ENCODE results near the gene PLA2G15.

Gene PLA2G15, protein sequence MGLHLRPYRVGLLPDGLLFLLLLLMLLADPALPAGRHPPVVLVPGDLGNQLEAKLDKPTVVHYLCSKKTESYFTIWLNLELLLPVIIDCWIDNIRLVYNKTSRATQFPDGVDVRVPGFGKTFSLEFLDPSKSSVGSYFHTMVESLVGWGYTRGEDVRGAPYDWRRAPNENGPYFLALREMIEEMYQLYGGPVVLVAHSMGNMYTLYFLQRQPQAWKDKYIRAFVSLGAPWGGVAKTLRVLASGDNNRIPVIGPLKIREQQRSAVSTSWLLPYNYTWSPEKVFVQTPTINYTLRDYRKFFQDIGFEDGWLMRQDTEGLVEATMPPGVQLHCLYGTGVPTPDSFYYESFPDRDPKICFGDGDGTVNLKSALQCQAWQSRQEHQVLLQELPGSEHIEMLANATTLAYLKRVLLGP

DNA sequence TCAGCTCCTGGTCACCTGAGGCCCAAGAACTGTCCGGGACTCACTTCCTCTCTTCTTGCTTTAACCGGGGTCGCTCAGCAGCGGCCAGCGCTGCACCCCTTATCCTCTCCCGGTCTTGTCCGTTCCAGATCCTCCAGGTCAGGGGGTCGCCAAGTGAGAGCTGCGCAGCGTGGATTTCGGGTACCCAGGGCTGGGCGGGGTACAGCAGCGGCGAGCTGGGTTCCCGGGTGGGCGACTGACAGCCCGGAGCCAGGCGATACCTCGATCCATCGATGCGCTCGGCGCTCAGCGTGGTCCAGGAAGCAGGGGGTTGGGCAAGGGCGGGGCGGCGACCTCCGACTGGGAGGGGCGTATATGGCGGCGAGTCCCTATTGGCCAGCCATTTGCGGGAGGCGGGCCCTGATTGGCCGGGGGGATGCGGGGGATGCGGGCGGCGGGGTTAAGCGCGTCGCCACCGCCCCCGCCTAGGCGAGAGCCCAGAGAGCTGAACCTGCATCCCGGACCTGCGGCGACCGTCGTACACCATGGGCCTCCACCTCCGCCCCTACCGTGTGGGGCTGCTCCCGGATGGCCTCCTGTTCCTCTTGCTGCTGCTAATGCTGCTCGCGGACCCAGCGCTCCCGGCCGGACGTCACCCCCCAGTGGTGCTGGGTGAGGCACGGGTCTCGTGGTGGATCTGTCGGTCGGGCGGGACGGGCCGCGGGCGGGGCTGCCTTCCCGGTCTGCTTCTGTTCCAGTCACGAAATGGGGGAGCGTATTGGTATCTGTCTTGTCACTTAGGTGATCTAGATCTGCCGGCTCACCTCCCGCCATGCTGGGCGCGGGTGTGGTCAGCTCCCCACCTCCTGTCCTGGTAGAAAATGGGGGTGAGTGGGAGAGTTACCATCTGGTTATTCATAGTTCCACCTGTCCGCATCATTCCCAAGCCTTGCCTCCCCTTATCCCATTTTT is at the start of gene PLA2G15:
Gene PLA2G15 (plus strand): TSS at position 471 of the 951 bp plus-strand sequence. CDS start 54 bp downstream, at position 525.
- peak; percentile 90 for DNase-seq

DNA sequence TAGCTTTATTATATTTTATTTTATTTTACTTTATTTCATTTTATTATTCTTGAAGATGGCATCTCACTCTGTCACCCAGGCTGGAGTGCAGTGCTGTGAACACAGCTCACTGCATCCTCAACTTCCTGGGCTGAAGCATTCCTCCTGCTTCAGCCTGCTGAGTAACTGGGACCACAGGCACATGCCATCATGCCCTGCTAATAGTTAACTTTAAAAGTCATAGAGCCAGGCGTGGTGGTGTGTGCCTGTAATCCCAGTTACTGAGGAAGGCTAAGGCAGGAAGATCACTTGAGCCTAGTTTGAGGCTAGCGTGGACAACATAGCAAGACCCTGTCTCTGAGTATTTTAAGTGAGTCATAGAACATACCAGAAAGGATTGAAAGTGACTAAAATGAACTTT is 47.9 kb upstream of the PLA2G15 start:
- no peak for DNase-seq

- DNase-seq = no peak
Observed at GRCh38 chr16:68200088-68200783, 44.9 kb upstream of the PLA2G15 start.

DNA sequence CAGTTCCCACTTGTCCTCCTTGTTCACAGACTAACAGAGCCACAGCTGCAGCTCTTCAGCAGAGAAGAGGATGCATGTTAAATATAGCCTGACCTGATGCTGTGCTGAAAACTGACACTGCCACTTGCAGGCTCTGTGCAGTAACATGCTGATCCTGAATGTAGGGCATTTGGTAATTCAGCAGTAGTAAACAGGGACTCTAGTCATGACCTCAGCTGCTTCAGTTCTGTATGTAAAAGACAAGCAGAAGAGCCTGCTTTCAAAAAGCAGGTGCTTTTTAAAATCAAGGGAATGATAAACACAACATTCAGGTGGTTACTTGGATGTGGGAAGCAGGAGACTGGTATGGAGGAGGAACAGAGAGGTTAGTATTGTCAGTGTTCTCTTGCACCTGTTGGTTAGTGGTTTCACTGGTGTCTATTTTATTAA is 43.1 kb upstream of the PLA2G15 start:
- DNase-seq = peak; percentile 2

DNA sequence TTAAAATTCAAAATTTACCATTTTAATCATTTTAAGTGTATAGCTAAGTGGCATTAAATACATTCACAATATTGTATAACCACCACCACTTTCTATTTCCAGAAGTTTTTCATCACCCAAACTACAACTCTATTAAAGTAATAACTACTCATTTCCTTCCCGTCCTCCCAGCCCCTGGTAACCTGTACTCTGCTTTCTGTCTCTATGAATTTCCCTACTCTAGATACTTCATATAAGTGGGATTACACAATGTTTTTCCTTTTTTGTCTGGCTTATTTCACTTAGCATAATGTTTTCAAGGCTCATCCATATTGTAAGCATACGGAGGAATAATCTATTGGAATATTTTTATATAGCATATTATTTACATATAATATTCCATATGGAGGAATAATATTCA is 38.9 kb upstream of the PLA2G15 start:
- no peak for DNase-seq

DNA sequence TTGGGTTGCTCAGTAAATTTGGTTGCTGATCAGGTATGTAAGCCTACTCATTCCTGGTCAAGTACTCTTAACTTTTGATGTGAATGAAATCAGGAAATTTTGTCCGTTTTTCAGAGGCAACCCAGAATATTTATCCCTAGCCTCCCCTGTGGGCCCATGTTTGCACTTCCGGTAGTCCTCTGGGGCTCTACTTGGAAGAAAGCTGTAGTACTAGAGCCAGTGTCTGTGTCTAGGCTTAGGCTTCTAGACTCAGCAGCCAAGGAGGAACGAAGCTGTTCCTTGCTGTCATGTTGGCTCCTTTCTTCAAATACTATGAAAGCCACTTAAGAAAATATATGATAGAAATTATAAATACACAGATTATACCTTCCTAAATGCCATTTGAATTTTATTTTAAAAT is 30.4 kb upstream of the PLA2G15 start:
- DNase-seq = no peak

- DNase-seq = no peak
Observed at GRCh38 chr16:68215302-68215701, 29.9 kb upstream of the PLA2G15 start.

GRCh38 chr16:68216240-68216639 is 28.9 kb upstream of the PLA2G15 start:
- no peak for DNase-seq

GRCh38 chr16:68217506-68217905 is 27.7 kb upstream of the PLA2G15 start:
- DNase-seq = no peak

GRCh38 chr16:68219725-68220351 is 25.3 kb upstream of the PLA2G15 start:
- no peak for DNase-seq

DNA sequence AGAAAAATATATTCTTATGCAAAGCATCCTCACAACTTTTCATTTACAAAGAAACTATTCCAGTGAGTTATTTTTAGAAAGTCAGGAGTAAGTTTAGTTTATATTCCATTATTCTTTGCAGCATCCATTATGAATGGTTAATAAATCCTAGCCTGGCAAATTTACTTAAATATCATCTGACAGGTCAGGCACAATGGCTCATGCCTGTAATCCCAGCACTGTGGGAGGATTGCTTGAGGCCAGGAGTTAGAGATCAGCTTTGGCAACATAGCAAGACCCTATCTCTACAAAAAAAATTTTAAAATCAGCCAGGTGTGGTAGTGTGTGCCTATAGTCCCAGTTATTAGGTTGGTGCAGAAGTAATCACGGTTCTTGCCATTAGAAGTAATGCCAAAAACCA is 22.1 kb upstream of the PLA2G15 start:
- no peak for DNase-seq

DNA sequence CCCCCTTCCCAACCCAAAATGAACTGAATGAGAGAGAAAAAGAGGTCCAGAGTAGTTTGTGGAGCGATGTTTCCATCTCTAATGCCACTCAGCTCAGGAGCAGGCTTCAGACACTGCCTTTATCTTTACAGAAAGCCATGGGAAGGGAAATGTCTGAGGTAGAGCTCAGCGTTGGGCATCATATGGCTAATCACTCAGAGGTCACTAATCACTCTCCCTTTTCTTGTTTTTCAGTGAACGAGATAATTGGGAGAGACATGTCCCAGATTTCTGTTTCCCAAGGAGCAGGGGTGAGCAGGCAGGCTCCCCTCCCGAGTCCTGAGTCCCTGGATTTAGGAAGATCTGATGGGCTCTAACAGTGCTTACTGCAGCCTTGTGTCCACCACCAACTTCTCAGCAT is 19.1 kb upstream of the PLA2G15 start:
- no peak for DNase-seq

DNA sequence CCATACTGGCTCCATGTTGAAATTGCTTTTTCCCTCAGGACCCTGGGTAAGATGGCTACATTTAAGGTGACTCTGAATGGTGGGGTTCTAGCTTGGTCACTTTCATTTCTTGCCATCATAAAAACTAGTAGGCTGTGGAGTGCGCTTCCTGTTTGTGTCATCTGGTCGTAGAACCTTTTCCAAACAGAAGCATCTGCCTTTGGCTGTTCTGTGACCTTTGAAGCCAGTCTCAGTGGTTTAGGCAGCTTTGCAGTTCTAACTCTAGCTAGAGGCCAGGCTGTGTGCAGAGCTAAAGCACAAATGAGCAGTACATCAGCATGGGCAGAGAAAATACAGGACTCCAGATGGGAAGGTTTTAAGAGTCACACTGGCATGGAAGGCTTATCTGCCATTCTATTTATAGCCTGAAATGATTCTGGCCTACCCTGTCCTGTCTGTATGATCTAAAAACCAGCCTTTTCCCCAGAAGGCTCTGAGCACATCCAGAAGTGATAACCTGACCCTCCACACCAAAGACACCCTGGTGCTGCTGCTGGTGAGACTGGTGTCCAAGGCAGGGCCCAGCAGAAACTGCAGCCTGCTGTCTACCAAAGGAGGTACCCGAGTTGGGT is 17.9 kb upstream of the PLA2G15 start:
- DNase-seq = no peak

DNA sequence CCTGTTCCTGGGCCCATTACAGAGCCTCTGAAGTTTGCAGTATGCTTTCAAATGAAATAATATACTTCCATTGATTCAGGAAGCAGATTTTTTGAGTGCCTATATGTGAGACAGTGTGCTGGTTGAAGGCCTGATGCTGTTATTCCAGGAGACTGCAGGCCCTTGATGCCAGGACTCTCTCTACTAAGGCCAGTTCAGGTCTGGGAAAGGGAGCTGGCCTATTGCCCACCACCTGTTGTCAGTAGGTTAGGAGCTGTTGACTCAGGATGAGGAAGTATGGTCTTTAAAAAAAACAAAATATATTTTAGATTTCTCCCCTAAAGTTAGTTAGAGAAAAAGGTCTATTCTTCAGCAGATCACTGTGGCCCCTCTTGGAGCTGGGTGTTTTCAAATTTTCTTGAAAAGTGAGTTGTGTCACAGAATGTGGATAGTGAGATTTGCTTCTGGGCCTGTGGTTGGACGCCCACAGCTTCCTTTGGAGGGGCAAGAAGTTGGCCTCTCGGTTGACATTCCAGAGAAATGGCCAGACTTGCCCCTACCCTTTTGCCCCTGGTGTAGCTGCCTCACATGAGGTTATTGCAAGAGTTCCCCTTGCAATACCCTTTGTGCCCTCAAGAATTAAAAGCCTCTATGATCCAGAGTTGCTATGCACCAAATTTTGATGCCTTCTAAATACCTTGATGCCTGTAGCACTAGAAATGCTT is 17.2 kb upstream of the PLA2G15 start:
- no peak for DNase-seq

GRCh38 chr16:68228652-68229051 is 16.5 kb upstream of the PLA2G15 start:
- DNase-seq = no peak

- peak; percentile 32 for DNase-seq
Observed at GRCh38 chr16:68229431-68230175, 15.6 kb upstream of the PLA2G15 start.

DNA sequence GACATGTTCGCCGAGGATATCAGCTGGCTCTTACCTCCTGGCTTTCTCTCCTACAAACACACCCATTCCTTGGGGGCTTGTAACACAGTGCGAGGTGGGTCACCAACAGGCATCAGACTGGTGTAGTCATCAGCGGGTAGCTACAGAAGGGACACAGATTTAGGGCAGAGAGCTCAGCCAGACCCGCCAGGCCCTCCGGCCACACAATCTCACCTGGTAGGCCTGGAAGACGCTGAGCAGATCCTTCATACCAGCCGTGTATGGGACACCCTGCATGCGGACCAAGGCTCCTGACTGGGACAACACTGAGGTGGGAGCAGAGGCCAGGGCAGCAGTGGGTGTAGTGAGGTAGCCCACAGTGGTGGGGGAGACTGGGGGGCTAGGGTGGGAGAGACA is 15.0 kb upstream of the PLA2G15 start:
- no peak for DNase-seq

- DNase-seq = no peak
Observed at GRCh38 chr16:68230956-68231355, 14.2 kb upstream of the PLA2G15 start.

DNA sequence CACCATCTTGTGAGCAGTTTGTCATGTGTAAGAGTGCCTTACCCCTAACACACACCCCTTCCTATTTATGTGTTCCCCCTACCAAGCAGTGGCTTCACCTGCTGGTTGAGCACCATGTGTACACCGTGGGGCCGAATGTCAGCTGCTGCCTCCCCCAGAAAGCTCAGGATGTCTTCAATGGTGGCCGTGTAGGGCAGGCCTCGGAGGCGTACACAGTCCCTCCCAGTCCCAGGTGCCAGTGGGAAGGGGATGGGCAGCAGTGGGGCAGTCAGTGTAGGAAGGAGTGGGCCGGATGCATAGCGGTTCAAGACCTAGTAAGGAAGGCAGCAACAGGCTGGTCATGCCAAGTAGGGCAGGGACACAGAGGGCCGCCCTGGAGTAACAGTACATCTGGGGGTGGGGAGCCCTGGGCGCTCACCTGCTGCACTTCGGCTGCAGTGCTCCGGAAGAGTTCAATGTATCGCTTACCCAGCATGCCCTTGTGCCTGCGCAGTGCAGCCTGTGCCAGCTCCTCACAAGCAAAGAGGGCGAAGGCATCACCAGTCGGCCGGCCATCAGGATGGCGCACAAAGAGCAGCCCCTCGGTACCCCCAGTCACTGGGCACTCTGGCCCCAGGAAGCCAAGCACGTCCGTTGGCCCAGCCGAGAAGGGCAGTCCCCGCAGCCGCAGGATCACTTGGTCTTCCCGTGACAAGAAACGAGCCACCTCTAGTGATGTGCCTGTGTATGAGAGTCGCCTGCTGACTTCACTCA is 13.6 kb upstream of the PLA2G15 start:
- no peak for DNase-seq

- no peak for DNase-seq
Observed at GRCh38 chr16:68232335-68232734, 12.8 kb upstream of the PLA2G15 start.
